BJ (cell line): ENCODE data around the gene SIPA1L3. TPM values are rescaled to one million over a fixed set of nuclear protein-coding genes. Genes with fewer than 3 reads are reported as not detected.
"Not testable (repeated sequence)": the region's sequence is repeated elsewhere in the genome, so short reads cannot be mapped to it uniquely, and the experiment has no call there.

Experiments
- CTCF ChIA-PET: fragments of 350-600 bp; formaldehyde crosslinking; extraction: SDS; loops from one replicate; lab custom pipeline; 2021; ENCODE audit warnings: antibody characterized with exemption, inconsistent platforms; lab: Yijun Ruan, JAX
- POLR2A ChIA-PET: fragments of 300-600 bp; sonication (Branson Sonifier 250); formaldehyde crosslinking; extraction: SDS; loops from one replicate; lab custom pipeline; 2021; ENCODE audit warnings: antibody characterized with exemption; lab: Charles Lee
- DNase-seq: peaks from one replicate; pipeline ENCODE4 v3.0.0-alpha.2; 2011; ENCODE audit warnings: low read depth
- H3K27me3 ChIP-seq: 2 replicates; pipeline ENCODE4 v1.6.0; 2011; ENCODE audit warnings: low read length; ENCODE audit not compliant: control insufficient read depth, insufficient read depth
- H3K36me3 ChIP-seq: 2 replicates; pipeline ENCODE4 v1.5.1; 2011; ENCODE audit warnings: low read length; ENCODE audit not compliant: control insufficient read depth, insufficient read depth
- H3K4me3 ChIP-seq: 2 replicates; pipeline ENCODE4 v1.5.1; 2011; ENCODE audit warnings: low read depth, mild to moderate bottlenecking, control low read depth, low read length
- polyA plus RNA-seq: library from polyadenylated mRNA; depleted of rRNA; stranded (reverse); fragments of >200 nt; gene quantifications from 2 replicates; pipeline ENCODE4 v1.2.3, GENCODE V29; 2011
- TF ChIP-seq, protein P1 (sequence below): IDR thresholded peaks from 2 replicates; pipeline ENCODE4 v1.5.1; 2011; ENCODE audit warnings: low read depth, mild to moderate bottlenecking, control low read depth, inconsistent platforms, low read length, moderate library complexity; ENCODE audit not compliant: insufficient read depth

The SIPA1L3 gene
- polyA plus RNA-seq, 1 experiment = 4.5 TPM

- ChIA-PET CTCF (interaction anchor here (0.5 to 1.7 kb wide), 3 partner anchors 67 to 167 kb away, joined by 3 to 6 read pairs (median 3); no protein-coding TSS in a partner anchor), POLR2A (no interaction called here)
- no peak for DNase-seq
- no peak overlapping the region for H3K4me3 ChIP-seq
- H3K36me3 ChIP-seq = no peaks in the 10 kb centered on the region
- TF ChIP-seq, protein P1, sequence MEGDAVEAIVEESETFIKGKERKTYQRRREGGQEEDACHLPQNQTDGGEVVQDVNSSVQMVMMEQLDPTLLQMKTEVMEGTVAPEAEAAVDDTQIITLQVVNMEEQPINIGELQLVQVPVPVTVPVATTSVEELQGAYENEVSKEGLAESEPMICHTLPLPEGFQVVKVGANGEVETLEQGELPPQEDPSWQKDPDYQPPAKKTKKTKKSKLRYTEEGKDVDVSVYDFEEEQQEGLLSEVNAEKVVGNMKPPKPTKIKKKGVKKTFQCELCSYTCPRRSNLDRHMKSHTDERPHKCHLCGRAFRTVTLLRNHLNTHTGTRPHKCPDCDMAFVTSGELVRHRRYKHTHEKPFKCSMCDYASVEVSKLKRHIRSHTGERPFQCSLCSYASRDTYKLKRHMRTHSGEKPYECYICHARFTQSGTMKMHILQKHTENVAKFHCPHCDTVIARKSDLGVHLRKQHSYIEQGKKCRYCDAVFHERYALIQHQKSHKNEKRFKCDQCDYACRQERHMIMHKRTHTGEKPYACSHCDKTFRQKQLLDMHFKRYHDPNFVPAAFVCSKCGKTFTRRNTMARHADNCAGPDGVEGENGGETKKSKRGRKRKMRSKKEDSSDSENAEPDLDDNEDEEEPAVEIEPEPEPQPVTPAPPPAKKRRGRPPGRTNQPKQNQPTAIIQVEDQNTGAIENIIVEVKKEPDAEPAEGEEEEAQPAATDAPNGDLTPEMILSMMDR = no peak
- H3K27me3 ChIP-seq = no peaks in the 10 kb centered on the region
Observed at GRCh38 chr19:38068826-38069225, 161.8 kb downstream of the SIPA1L3 start.

GRCh38 chr19:38070573-38070972, 163.6 kb downstream of the SIPA1L3 start:
- CTCF ChIA-PET = no interaction called here
- Histone ChIP-seq H3K4me3 (no peak overlapping the region), H3K27me3 (no peaks in the 10 kb centered on the region), H3K36me3 (no peaks in the 10 kb centered on the region)
- POLR2A ChIA-PET = no interaction called here
- no peak for DNase-seq
- TF ChIP-seq, protein P1 = no peak

GRCh38 chr19:38071054-38071453, 164.0 kb downstream of the SIPA1L3 start:
- H3K4me3 ChIP-seq, CTCF ChIA-PET, POLR2A ChIA-PET, H3K36me3 ChIP-seq, H3K27me3 ChIP-seq, DNase-seq: not testable (repeated sequence)

- ChIA-PET CTCF (interaction anchor here (1.7 kb wide), 1 partner anchor 169 kb away, joined by 9 read pairs; no protein-coding TSS in a partner anchor), POLR2A (no interaction called here)
- no peaks in the 10 kb centered on the region for H3K36me3 ChIP-seq
- TF ChIP-seq, protein P1 = no peak
- H3K27me3 ChIP-seq = no peaks in the 10 kb centered on the region
- DNase-seq = no peak
- no peak overlapping the region for H3K4me3 ChIP-seq
Observed at GRCh38 chr19:38071647-38072046, 164.6 kb downstream of the SIPA1L3 start.

DNA sequence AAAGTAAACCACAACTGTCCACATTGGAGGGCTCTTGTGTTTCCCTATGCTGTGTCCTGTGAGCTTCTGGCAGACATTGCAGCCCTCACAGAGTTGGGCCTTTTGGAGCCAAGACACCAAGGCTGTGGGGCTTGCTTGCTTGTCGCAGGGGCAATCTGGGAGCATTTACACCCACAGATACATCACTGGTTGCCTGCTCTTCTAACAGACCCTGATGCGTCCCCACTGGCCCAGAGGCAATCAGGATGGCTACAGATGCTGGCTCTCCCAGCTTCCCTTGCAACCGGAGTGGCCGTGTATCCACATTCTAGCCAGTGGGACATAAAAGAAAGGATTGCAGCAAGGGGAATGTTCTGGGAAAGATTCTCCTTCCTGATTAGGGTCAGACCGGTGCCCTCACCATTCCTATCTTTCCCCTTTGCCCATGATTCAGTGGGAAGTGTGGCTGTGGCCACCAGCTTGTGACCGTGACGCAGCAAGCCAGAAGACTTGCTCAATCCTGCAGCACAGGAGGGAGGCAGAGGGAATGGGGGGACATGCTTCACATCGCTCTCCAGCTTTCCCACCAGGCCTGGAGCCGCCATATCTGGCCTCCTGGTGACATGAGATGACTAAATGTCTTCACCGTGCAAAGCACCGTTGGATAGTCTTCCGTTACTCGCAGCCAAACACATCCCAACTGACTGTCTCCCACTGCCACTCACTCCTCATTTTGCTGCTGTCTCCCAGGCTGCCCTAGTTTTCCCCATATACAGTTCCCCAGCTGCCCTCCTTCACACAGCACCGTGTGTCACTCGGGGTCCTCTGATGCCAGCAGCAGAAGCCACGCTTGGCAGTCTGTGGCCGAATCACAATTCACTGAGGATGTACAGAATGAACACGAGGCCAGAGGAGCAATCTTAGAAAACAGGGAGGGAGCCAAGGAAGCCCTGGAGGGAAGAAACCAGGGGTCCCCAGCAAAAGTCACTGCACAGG, 166.1 kb downstream of the SIPA1L3 start:
- ChIA-PET POLR2A (interaction anchor here (0.6 kb wide), 1 partner anchor 8 kb away, joined by 3 read pairs; no protein-coding TSS in a partner anchor), CTCF (interaction anchor here (1.2 to 1.7 kb wide), 4 partner anchors 22 to 174 kb away, joined by 4 to 9 read pairs (median 5); no protein-coding TSS in a partner anchor)
- H3K36me3 ChIP-seq = no peaks in the 10 kb centered on the region
- no peak for DNase-seq
- no peak overlapping the region for H3K4me3 ChIP-seq
- no peaks in the 10 kb centered on the region for H3K27me3 ChIP-seq
- TF ChIP-seq, protein P1 = no peak
